Liver (tissue), 9 donors: Measurements from ENCODE around the gene ABLIM2. TPM values are rescaled to one million over a fixed set of nuclear protein-coding genes. Genes with fewer than 3 reads are reported as not detected.

ENCODE experiments used
- DNase-seq: peaks from one replicate; pipeline ENCODE4 v3.0.0-alpha.2; 2017; ENCODE audit warnings: low spot score
- H3K27ac ChIP-seq, 2 donors: one replicate each; pipeline ENCODE4 v1.7.0; 2013; ENCODE audit warnings: inconsistent platforms in 2 of 2, low read length in 2 of 2, control low read depth in 1 of 2, low read depth in 1 of 2, mild to moderate bottlenecking in 1 of 2
- H3K27me3 ChIP-seq, 4 donors: one replicate each; pipeline versions ENCODE4 v1.6.1 to v1.7.0; 2013; ENCODE audit warnings: low read length in 3 of 4, inconsistent platforms in 1 of 4, mild to moderate bottlenecking in 1 of 4, moderate library complexity in 1 of 4; ENCODE audit not compliant: control insufficient read depth in 4 of 4, insufficient read depth in 4 of 4
- H3K36me3 ChIP-seq, 4 donors: one replicate each; pipeline versions ENCODE4 v1.6.1 to v1.7.0; 2013; ENCODE audit warnings: low read length in 3 of 4, mild to moderate bottlenecking in 3 of 4, low read depth in 1 of 4, moderate library complexity in 1 of 4; ENCODE audit not compliant: control insufficient read depth in 4 of 4, insufficient read depth in 3 of 4
- H3K4me1 ChIP-seq, 4 donors: one replicate each; pipeline versions ENCODE4 v1.6.1 to v1.7.0; 2013; ENCODE audit warnings: low read length in 3 of 4, mild to moderate bottlenecking in 3 of 4, moderate library complexity in 1 of 4; ENCODE audit not compliant: control insufficient read depth in 4 of 4, insufficient read depth in 4 of 4
- H3K4me3 ChIP-seq, 3 donors: one replicate each; pipeline versions ENCODE4 v1.6.1 to v1.7.0; 2013; ENCODE audit warnings: low read length in 3 of 3, control low read depth in 1 of 3, low read depth in 1 of 3, mild to moderate bottlenecking in 1 of 3
- H3K9ac ChIP-seq, 2 donors: one replicate each; pipeline ENCODE4 v1.7.0; 2013; ENCODE audit warnings: low read length in 2 of 2, mild to moderate bottlenecking in 2 of 2, moderate library complexity in 2 of 2, control low read depth in 1 of 2, low read depth in 1 of 2
- H3K9me3 ChIP-seq, 4 donors: one replicate each; pipeline versions ENCODE4 v1.6.1 to v1.7.0; 2013; ENCODE audit warnings: low read length in 3 of 4; ENCODE audit not compliant: control insufficient read depth in 4 of 4
- ATF3 ChIP-seq: IDR thresholded peaks from 2 replicates; pipeline ENCODE4 v1.6.1; 2016; ENCODE audit warnings: antibody characterized with exemption
- CTCF ChIP-seq: fragments of 150-350 bp; IDR thresholded peaks from 2 replicates; pipeline ENCODE4 v1.5.1; 2017; ENCODE audit warnings: improper control_type of control experiment, low read depth, low read length; ENCODE audit not compliant: missing input control
- EGR1 ChIP-seq, 2 donors: IDR thresholded peaks; 2 replicates each; pipeline ENCODE4 v1.6.1; 2016 to 2018; ENCODE audit warnings: antibody characterized with exemption in 2 of 2, low read depth in 2 of 2
- FOXA1 ChIP-seq: IDR thresholded peaks from 2 replicates; pipeline ENCODE4 v1.6.1; 2016; ENCODE audit warnings: antibody characterized with exemption
- GABPA ChIP-seq, 2 donors: IDR thresholded peaks in 1 of 2; conservative IDR thresholded peaks in 1 of 2; 2 replicates each; pipeline ENCODE4 v1.6.1; 2016; ENCODE audit warnings: antibody characterized with exemption in 2 of 2, mild to moderate bottlenecking in 1 of 2, moderate library complexity in 1 of 2
- HNF4G ChIP-seq: IDR thresholded peaks from 2 replicates; pipeline ENCODE4 v1.6.1; 2016; ENCODE audit warnings: antibody characterized with exemption
- MAX ChIP-seq: IDR thresholded peaks from 2 replicates; pipeline ENCODE4 v1.6.1; 2016; ENCODE audit warnings: antibody characterized with exemption
- NR2F2 ChIP-seq: IDR thresholded peaks from 2 replicates; pipeline ENCODE4 v1.6.1; 2016; ENCODE audit warnings: antibody characterized with exemption
- RAD21 ChIP-seq, 2 donors: IDR thresholded peaks; 2 replicates each; pipeline ENCODE4 v1.6.1; 2016; ENCODE audit warnings: antibody characterized with exemption in 2 of 2, mild to moderate bottlenecking in 2 of 2
- SP1 ChIP-seq: IDR thresholded peaks from 2 replicates; pipeline ENCODE4 v1.6.1; 2018; ENCODE audit warnings: antibody characterized with exemption, mild to moderate bottlenecking
- TAF1 ChIP-seq: conservative IDR thresholded peaks from 2 replicates; pipeline ENCODE4 v1.6.1; 2016; ENCODE audit warnings: antibody characterized with exemption, mild to moderate bottlenecking
- ZBTB33 ChIP-seq: IDR thresholded peaks from 2 replicates; pipeline ENCODE4 v1.6.1; 2016; ENCODE audit warnings: antibody characterized with exemption
- WGBS: extraction: QIAGEN DNeasy Blood & Tissue Kit; methylation state at CpG from one replicate; pipeline ENCODE4 v1.1.7; 2013; 5-methylcytosine and 5-hydroxymethylcytosine counted together
- polyA plus RNA-seq, 2 donors: library from polyadenylated mRNA; stranded (reverse) in 1 of 2; unstranded in 1 of 2; fragments of 200-250 nt in 1 of 2; fragments of >200 nt in 1 of 2; fragmentation: Nextera tagmentation in 1 of 2; extraction: Ambion mirVana in 1 of 2; gene quantifications; one replicate each; pipeline versions ENCODE4 v1.2.1 to v1.2.3, GENCODE V29; 2013 to 2015
- total RNA-seq, 2 donors: library from RNA; depleted of rRNA; stranded (reverse); fragments of >200 nt; gene quantifications; one replicate each; pipeline ENCODE4 v1.2.3, GENCODE V29; 2014
- donor health status: healthy.
- donor health status: healthy.
- donor health status: healthy.
- donor health status: healthy.
- donor health status: healthy.

Gene ABLIM2
- total and polyA plus RNA-seq, 4 donors, result 0.75 to 2.5 (median 0.93) TPM

GRCh38 chr4:7974425-7974824 is 184.2 kb downstream of the ABLIM2 start:
- no peaks in the 10 kb centered on the region for H3K27me3 ChIP-seq
- H3K36me3 ChIP-seq, result no peaks in the 10 kb centered on the region
- WGBS, result 98% methylated on average over 1 of the region's 1 CpG
- no peak for TF ChIP-seq EGR1 (IDR thresholded peaks at IDR 0.05; ENCODE audit: low read depth in 2 of 2)
- no peak for TF ChIP-seq HNF4G
- no peak for TF ChIP-seq GABPA (IDR thresholded peaks at IDR 0.05 in 1 of 2, conservative IDR thresholded peaks at IDR 0.05 in 1 of 2)
- no peak for TF ChIP-seq ATF3
- TF ChIP-seq CTCF, result no peak
- TF ChIP-seq FOXA1, result no peak
- no peak for TF ChIP-seq RAD21 (IDR thresholded peaks at IDR 0.05)
- TF ChIP-seq MAX, result no peak
- TF ChIP-seq NR2F2, result no peak
- TF ChIP-seq TAF1, result no peak
- no peak for TF ChIP-seq ZBTB33
- no peak overlapping the region for H3K9ac ChIP-seq
- H3K4me3 ChIP-seq, result no peak overlapping the region
- no peaks in the 10 kb centered on the region for H3K9me3 ChIP-seq
- H3K27ac ChIP-seq, result no peak overlapping the region
- H3K4me1 ChIP-seq, result peaks cover 0 to 3% (median under 1%) of the 10 kb centered on the region in 4 donors
- no peak for DNase-seq

GRCh38 chr4:7973545-7973981 is 185.1 kb downstream of the ABLIM2 start:
- DNase-seq, result no peak
- TF ChIP-seq ATF3, result no peak
- no peak for TF ChIP-seq ZBTB33
- no peak for TF ChIP-seq SP1
- TF ChIP-seq GABPA (IDR thresholded peaks at IDR 0.05 in 1 of 2, conservative IDR thresholded peaks at IDR 0.05 in 1 of 2), result no peak
- TF ChIP-seq TAF1, result no peak
- TF ChIP-seq FOXA1, result no peak
- Histone ChIP-seq H3K27me3 (no peaks in the 10 kb centered on the region), H3K27ac (no peak overlapping the region), H3K9me3 (no peaks in the 10 kb centered on the region), H3K4me1 (peaks cover 0 to 5% (median 1%) of the 10 kb centered on the region in 4 donors), H3K36me3 (no peaks in the 10 kb centered on the region), H3K4me3 (no peak overlapping the region), H3K9ac (no peak overlapping the region)
- 82% methylated on average over 10 of the region's 10 CpGs for WGBS
